HG03378 (cell line): ENCODE measurements around the gene SULT1C2.
"Not testable (repeated sequence)": the region's sequence is repeated elsewhere in the genome, so short reads cannot be mapped to it uniquely, and the experiment has no call there.

Experiments
- ATAC-seq: cut with Tn5 transposase; IDR thresholded peaks from one replicate; pipeline ENCODE4 v1.9.1; 2021; ENCODE audit warnings: mild to moderate bottlenecking, moderate library complexity; ENCODE audit not compliant: unreplicated experiment

SULT1C2 gene

GRCh38 chr2:108348816-108349570, 60.3 kb downstream of the SULT1C2 start:
- no peak for ATAC-seq

DNA sequence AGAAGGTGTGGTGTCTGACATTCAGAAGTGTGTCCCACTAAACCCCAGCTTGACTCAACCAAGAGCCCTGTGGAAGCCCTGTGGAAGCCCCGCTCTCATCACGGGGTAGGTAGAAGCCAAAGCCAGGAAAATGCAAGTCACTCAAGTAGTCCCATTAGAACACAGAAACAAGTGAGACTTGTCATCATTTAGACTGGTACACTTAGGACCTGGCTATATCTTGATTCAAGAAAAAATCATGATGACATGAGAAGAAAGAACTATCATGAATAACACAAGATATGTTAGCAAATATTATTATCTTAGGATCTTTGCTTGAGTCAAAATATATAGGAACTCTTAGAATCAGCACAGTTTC, 60.9 kb downstream of the SULT1C2 start:
- no peak for ATAC-seq

DNA sequence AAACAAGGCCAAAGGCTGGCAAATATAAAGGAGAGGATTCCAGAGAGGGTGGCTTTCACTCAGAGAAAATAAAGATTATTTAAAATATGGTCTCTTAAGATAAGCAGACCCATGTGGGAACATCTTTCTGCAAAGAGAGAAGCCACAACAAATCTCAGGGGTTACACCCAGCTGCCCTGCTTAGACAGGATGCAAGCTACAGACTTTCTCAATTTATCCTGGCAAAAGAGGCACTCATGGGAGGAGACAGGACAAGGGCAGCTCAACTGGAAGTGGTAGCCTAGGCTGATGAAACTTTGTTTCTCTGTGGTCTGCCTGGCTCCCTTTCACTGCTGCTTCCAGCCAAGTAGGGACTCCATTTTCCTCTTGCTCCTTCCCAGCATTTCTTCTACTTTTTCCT, 63.2 kb downstream of the SULT1C2 start:
- no peak for ATAC-seq

DNA sequence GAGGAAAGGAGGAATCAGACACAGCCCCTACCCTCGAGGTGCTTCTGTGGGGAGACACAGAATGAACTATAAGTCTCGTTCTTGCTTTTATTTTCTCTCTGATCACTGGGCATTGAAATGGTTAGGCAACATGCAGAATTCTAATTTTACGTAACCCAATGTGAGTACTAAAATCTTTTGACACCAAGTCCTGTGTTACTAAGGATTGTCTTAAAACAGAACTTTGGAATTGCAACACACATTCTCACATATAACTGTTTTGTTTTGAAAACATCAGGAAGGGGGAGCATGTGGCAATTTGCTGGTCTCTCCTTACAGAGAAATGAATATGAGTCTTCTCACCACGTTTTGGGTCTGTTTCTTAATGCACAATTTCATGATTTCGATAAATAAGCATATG, 65.4 kb downstream of the SULT1C2 start:
- no peak for ATAC-seq

GRCh38 chr2:108355906-108356734, 67.4 kb downstream of the SULT1C2 start:
- ATAC-seq: no peak

DNA sequence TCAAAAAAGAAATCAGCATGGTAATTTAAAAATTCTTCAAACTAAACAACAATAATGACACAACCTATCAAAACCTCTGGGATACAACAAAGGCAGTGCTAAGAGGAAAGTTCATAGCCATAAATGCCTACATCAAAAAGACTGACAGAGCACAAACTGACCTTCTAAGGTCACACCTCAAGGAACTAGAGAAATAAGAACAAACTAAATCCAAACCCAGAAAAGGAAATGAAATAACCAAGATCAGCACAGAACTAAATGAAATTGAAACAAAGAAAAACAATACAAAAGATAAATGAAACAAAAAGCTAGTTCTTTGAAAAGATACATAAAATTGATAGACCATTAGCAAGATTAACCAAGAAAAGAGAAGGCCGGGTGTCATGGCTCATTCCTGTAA, 70.6 kb downstream of the SULT1C2 start:
- ATAC-seq: not testable (repeated sequence)
